Measurements from ENCODE around the gene TCTA. TPM values are rescaled to one million over a fixed set of nuclear protein-coding genes. Genes with fewer than 3 reads are reported as not detected.

Gene TCTA
- total and polyA plus RNA-seq, 2 of the 8 experiments (the other 6 are each of a cell fraction or from before 2014, with no cell fraction given) = 6.2 to 11.0 TPM

DNA sequence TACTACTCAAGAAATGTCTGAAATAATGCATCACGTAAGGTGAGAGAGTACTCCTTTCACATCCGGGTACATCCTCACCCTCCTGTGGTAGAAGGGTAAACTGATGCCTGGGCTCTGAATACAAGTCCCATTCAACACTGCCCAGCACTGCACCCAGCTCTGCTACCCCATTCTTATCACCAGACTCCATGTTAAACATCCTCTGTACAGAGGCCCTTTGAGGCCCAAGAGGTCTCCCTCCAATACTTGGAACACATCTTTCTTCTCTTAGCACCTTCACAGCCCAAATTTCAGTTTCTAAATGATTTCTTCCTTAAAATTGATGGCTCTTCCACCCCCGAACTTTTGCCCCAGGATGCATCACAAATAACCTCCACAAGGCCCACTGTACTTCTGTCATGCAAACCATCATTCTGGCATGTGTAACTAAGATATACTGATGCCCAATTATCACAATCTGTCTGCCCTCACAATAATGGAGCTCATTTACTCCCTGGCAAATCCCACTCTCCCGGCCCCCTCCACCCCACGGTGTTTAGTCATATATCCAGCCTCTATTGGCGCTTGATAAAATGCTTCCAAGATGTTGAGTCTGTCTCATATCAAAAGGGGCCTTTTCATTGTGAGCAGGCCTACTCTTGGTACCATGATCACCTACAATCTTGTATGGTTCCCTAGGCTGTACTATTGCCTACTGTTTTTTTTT lies 41.5 kb upstream of the TCTA start:
- H2BK120ac ChIP-seq (replicated peaks; ENCODE audit: low read depth, low read length) = no peak overlapping the region
- no peak overlapping the region for H2BK15ac ChIP-seq (ENCODE audit: low read length)
- no peak overlapping the region for H2BK20ac ChIP-seq (ENCODE audit: low read length)
- ChIA-PET CTCF (ENCODE audit: partially characterized antibody) (interaction anchor here (0.6 to 1.3 kb wide), 3 partner anchors 10 to 44 kb away, joined by 3 to 4 read pairs (median 3); no protein-coding TSS in a partner anchor), POLR2A (ENCODE audit: partially characterized antibody) (interaction anchor here (0.6 to 2.3 kb wide), 7 partner anchors 12 to 1752 kb away, joined by 3 to 5 read pairs (median 3); partner anchors contain the start of genes INKA1, RHOA and TCTA)
- FAIRE-seq (no peak), DNase-seq (ENCODE audit: low read depth in 1 of 2, low spot score in 2 of 2) (no peak)
- H2BK12ac ChIP-seq (ENCODE audit: low read depth, low read length) = no peak overlapping the region
- no peak overlapping the region for H2AK5ac ChIP-seq (ENCODE audit: low read depth, low read length)
- no peak overlapping the region for H3K56ac ChIP-seq (replicated peaks; ENCODE audit: insufficient read length, low read depth, low read length)
- H2AFZ ChIP-seq (ENCODE audit: low read length) = no peak overlapping the region
- peaks cover 10 to 63% (median 26%) of the 10 kb centered on the region in 4 experiments; a peak in 7 of 8 replicates for H3K36me3 ChIP-seq (ENCODE audit: control insufficient read depth in 2 of 4, insufficient read depth in 4 of 4, low read length in 3 of 4)
- H3K27me3 ChIP-seq (replicated peaks in 1 of 4; ENCODE audit: control insufficient read depth in 3 of 4, extremely low read depth in 1 of 4, insufficient read depth in 3 of 4, low read length in 3 of 4) = no peaks in the 10 kb centered on the region
- no peak for TF ChIP-seq SIRT6 (IDR thresholded peaks at IDR 0.05; ENCODE audit: low read length)
- no peak for TF ChIP-seq CTBP2 (IDR thresholded peaks at IDR 0.05; ENCODE audit: borderline replicate concordance, insufficient read depth, insufficient read length, low read length)
- no peak for TF ChIP-seq GTF2F1 (IDR thresholded peaks at IDR 0.05; ENCODE audit: borderline replicate concordance, low read depth, low read length)
- no peak for TF ChIP-seq RNF2 (IDR thresholded peaks at IDR 0.05; ENCODE audit: borderline replicate concordance, low read depth, low read length, missing control alignments, poor library complexity, severe bottlenecking)
- no peak for TF ChIP-seq RBBP5 (IDR thresholded peaks at IDR 0.05; ENCODE audit: borderline replicate concordance, low read depth, low read length)
- no peak for TF ChIP-seq KDM4A (IDR thresholded peaks at IDR 0.05; ENCODE audit: low read depth, low read length, severe bottlenecking)
- TF ChIP-seq SAP30 (IDR thresholded peaks at IDR 0.05; ENCODE audit: insufficient read depth, insufficient replicate concordance, low read length) = no peak
- H4K5ac ChIP-seq (ENCODE audit: insufficient read length, low read depth, low read length) = no peak overlapping the region
- H4K8ac ChIP-seq (ENCODE audit: extremely low read depth, insufficient read depth, low read length) = no peak overlapping the region
- no peaks in the 10 kb centered on the region for H3K9me3 ChIP-seq (ENCODE audit: insufficient read depth in 2 of 2, low read depth in 1 of 2, low read length in 1 of 2)
- no peak overlapping the region for H4K91ac ChIP-seq (replicated peaks; ENCODE audit: insufficient read length, low read length)
- H3K18ac ChIP-seq (ENCODE audit: extremely low read depth, low read length) = no peak overlapping the region
- peaks cover 2% of the 10 kb centered on the region; the same call in 1 of the 2 replicates for H3K79me1 ChIP-seq (ENCODE audit: low read depth, low read length)
- no peak overlapping the region for H3K14ac ChIP-seq (ENCODE audit: insufficient read length)
- no peaks in the 10 kb centered on the region for H3K4me1 ChIP-seq (replicated peaks in 1 of 4; ENCODE audit: control insufficient read depth in 3 of 4, insufficient read depth in 4 of 4, low read length in 3 of 4)
- H3K4ac ChIP-seq (replicated peaks; ENCODE audit: insufficient read length, low read depth, low read length) = no peak overlapping the region
- H3K27ac ChIP-seq (ENCODE audit: low read depth, low read length) = no peak overlapping the region
- WGBS, 2 experiments (ENCODE audit: extremely low coverage in 1 of 2, insufficient coverage in 1 of 2, insufficient read length in 1 of 2, insufficient replicate concordance in 2 of 2, low coverage in 1 of 2, low lambda C conversion rate in 2 of 2, missing lambda C conversion rate in 1 of 2) = 82% methylated on average over 6 of the region's 6 CpGs; no CpG with 5 or more reads in 1 of the 2 experiments
- no peak overlapping the region for H2BK5ac ChIP-seq (ENCODE audit: low read depth, low read length)
- no peak overlapping the region for H3K4me3 ChIP-seq (ENCODE audit: extremely low read depth in 1 of 4, insufficient read depth in 2 of 4, low read depth in 3 of 4, low read length in 4 of 4)
- H4K20me1 ChIP-seq (replicated peaks in 1 of 2; ENCODE audit: control insufficient read depth in 1 of 2, insufficient read depth in 2 of 2, low read length in 2 of 2) = peaks cover 0 to 11% of the 10 kb centered on the region in 2 experiments
- no peaks in the 10 kb centered on the region for H3K23me2 ChIP-seq (ENCODE audit: low read depth, low read length)
- no peak overlapping the region for H3K4me2 ChIP-seq (ENCODE audit: insufficient read depth in 1 of 2, low read depth in 2 of 2, low read length in 2 of 2)
- no peak overlapping the region for H3K23ac ChIP-seq (ENCODE audit: insufficient read length)
- H3K79me2 ChIP-seq (ENCODE audit: control insufficient read depth in 1 of 2, insufficient read depth in 2 of 2, low read length in 2 of 2) = peaks cover 0 to 23% of the 10 kb centered on the region in 2 experiments; a peak in 1 of 4 replicates
- no peak overlapping the region for H3K9ac ChIP-seq (replicated peaks in 1 of 4; ENCODE audit: extremely low read depth in 1 of 4, low read depth in 3 of 4, low read length in 3 of 4)
